ENCODE results near the gene SMPDL3B. TPM values are rescaled to one million over a fixed set of nuclear protein-coding genes. Genes with fewer than 3 reads are reported as not detected.

SMPDL3B gene
- total and polyA plus RNA-seq, 2 of the 4 experiments (the other 2 are of a cell fraction) = not detected

- Histone ChIP-seq H3K79me1 (ENCODE audit: low read depth in 1 of 2, low read length in 2 of 2) (peaks cover 4 to 29% of the 10 kb centered on the region in 2 experiments; a peak in 3 of 4 replicates), H3K4ac (ENCODE audit: low read depth, low read length) (peak overlapping the region; percentile 51; the same call in 1 of the 2 replicates), H3K4me3 (ENCODE audit: insufficient read depth, low read depth, low read length) (no peak overlapping the region), H4K5ac (ENCODE audit: low read depth, low read length) (peak overlapping the region; percentile 65; the same call in 1 of the 2 replicates), H2AFZ (replicated peaks; ENCODE audit: low read length, poor library complexity) (no peak overlapping the region), H4K20me1 (ENCODE audit: insufficient read depth, low read length) (no peaks in the 10 kb centered on the region), H3K9me3 (ENCODE audit: control insufficient read depth, insufficient read depth, low read length) (no peaks in the 10 kb centered on the region), H3K9me1 (ENCODE audit: insufficient read depth, low read length) (peaks cover 22% of the 10 kb centered on the region), H4K8ac (ENCODE audit: low read depth in 2 of 2, low read length in 2 of 2) (peak overlapping the region in 1 of 2 experiments; percentile 66; a peak in 1 of 4 replicates), H3K27ac (ENCODE audit: insufficient read depth, low read length) (peak overlapping the region; percentile 33; the same call in 1 of the 2 replicates), H3K27me3 (ENCODE audit: control insufficient read depth, insufficient read depth, low read length) (no peaks in the 10 kb centered on the region), H3K56ac (ENCODE audit: extremely low read depth, insufficient read depth, low read length) (no peak overlapping the region), H2BK15ac (ENCODE audit: low read depth, low read length) (peak overlapping the region; percentile 22; the same call in 1 of the 3 replicates), H2BK120ac (ENCODE audit: low read depth, low read length) (peak overlapping the region; percentile 38; the same call in 1 of the 2 replicates), H3K14ac (replicated peaks; ENCODE audit: low read depth, low read length) (peak overlapping the region; percentile 56; the same call in 1 of the 2 replicates), H3K18ac (ENCODE audit: low read depth, low read length) (peak overlapping the region; percentile 74; the same call in 1 of the 2 replicates), H2BK20ac (ENCODE audit: low read depth, low read length) (0 out of 2 replicates have a peak overlapping the region, but pooled peaks have one; percentile 11), H3K9ac (ENCODE audit: low read depth, low read length) (0 out of 2 replicates have a peak overlapping the region, but pooled peaks have one; percentile 10), H2AK5ac (ENCODE audit: low read depth, low read length) (peak overlapping the region; percentile 52; the same call in 1 of the 2 replicates), H3K4me2 (ENCODE audit: low read depth, low read length) (peak overlapping the region; percentile 43; the same call in 1 of the 2 replicates), H3K23ac (ENCODE audit: low read depth, low read length) (0 out of 2 replicates have a peak overlapping the region, but pooled peaks have one; percentile 37), H2BK5ac (ENCODE audit: low read depth, low read length, poor library complexity, severe bottlenecking) (peak overlapping the region; percentile 43), H4K91ac (ENCODE audit: insufficient read depth, low read depth, low read length) (0 out of 2 replicates have a peak overlapping the region, but pooled peaks have one; percentile 5), H3K4me1 (ENCODE audit: control insufficient read depth, insufficient read depth, low read length) (peaks cover 17% of the 10 kb centered on the region), H3K36me3 (ENCODE audit: control insufficient read depth, insufficient read depth, low read length) (peaks cover 24% of the 10 kb centered on the region), H2AK9ac (replicated peaks; ENCODE audit: low read depth, low read length, poor library complexity) (no peak overlapping the region)
- DNase-seq (peak; percentile 91), ATAC-seq (ENCODE audit: low read depth) (peak; percentile 85)
- dilution Hi-C loops (cut with HindIII; ENCODE audit: low sequenced_read_pairs, unreplicated experiment) = no loop called here
- BruUV-seq (replicated peaks) = no TSS peak
- intact Hi-C loops (cut with micrococcal nuclease) = no loop called here
- POLR2A ChIA-PET (ENCODE audit: unreplicated experiment) = interaction anchor here (1.4 kb wide), 1 partner anchor 11 kb away, joined by 4 read pairs; the partner anchor contains the start of gene XKR8
- in situ Hi-C loops (cut with MboI; ENCODE audit: low sequenced_read_pairs) = no loop called here
- CTCF ChIA-PET = interaction anchor here (1.2 kb wide), 2 partner anchors 9 to 30 kb away, joined by 3 to 4 read pairs; no protein-coding TSS in a partner anchor
- TF ChIP-seq FOS (IDR thresholded peaks at IDR 0.05; ENCODE audit: low read depth, low read length) = 0 out of 2 replicates have a peak, but pooled peaks have one; percentile 14
- no peak for TF ChIP-seq RAD21 (IDR thresholded peaks at IDR 0.05; ENCODE audit: low read length)
- no peak for TF ChIP-seq CEBPB (IDR thresholded peaks at IDR 0.05; ENCODE audit: low read depth, low read length)
- 14% methylated on average over 1 of the region's 6 CpGs; no CpG with 5 or more reads in 1 of the 2 experiments for WGBS, 2 experiments (ENCODE audit: extremely low coverage in 2 of 2, insufficient read length in 1 of 2)
These were observed 35.6 kb downstream of the SMPDL3B start for GRCh38 chr1:27970401-27970800.

Data from IMR-90 (cell line).